Activated CD4-positive, alpha-beta T cell treated with anti-CD3 and anti-CD28 coated beads for 4 hours (primary cell): ENCODE data around the gene PPM1H.

Source experiments
- DNase-seq, 2 donors: peaks; one replicate each; pipeline ENCODE4 v3.0.0-alpha.2; 2020

Gene PPM1H

DNA sequence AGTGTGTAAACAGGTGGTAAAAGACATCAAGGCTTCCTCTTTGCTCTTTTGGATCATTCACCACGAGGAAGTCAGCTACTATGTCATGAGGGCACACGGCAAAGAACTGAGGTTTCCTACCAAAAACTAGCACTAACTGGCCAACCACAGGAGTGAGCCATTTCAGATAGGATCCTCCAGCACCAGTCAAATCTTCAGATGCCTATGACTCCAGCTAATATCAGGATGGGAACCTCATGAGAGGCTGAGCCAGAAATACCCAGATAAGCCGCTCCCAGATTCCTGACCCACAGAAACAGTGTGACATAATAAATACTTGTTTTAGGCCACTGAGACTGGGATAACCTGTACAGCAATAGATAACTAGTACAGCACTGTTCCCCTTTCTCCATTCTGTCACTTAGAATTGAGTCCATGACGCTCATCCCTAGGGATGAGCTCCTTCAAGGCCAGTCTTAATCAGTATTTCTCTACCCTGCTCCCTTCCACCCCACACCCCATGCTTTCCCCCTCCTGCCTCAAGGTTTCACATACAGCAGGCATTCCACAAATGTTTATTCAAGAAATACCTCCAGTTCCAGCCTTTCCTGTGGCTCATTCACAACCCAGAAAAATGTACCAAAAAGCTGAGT is 68.4 kb downstream of the PPM1H start:
- no peak for DNase-seq

GRCh38 chr12:62865937-62866336 is 69.0 kb downstream of the PPM1H start:
- no peak for DNase-seq

GRCh38 chr12:62865065-62865464 is 69.9 kb downstream of the PPM1H start:
- no peak for DNase-seq

DNA sequence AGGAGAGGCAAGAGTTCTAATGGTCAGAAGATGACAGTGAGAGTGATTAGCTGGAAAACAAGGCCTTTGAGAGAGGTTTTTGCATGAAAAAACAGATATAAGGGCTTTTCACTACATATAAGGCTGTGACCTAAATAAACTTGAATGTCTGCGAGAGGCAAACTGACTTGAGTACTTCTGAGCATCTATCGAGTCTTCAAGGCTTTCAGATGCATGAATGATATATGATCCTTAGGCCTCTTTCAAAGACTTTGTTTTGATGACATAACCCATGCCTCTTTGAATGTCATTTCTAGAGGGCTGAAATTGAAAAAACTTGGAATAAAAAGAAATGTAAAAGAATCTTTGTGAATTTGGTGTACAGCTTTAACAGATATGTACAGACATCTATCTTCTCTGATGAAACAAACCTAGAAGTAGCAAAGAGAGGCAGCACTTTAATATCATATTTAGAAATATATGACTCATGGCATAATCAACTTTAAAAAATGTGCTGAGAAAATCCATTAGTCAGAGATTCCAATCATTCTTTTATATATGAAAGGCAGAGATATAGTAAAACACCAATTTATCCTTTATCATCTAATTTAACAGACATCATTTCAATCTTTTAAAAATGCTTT is 72.6 kb downstream of the PPM1H start:
- no peak for DNase-seq

DNA sequence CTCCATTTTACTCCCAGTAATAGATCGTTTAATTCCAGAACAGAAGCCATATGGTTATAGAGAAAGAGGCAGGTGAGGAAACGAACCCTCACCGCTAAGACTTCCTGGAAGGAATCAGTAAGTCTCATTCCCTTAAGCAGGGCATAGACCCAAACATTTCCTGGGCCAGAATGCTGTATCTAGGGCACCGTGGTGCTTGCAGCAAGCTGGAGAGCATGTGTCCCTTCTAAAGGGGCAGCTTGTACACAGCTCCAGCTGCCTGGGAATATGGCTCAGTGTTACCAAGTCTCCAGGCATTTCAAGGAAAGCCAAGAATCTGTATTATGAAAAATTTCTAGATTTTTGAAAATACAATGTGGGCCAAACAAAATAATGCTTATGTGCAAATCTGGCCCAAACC is 73.4 kb downstream of the PPM1H start:
- no peak for DNase-seq

- DNase-seq: no peak
Observed at GRCh38 chr12:62860501-62861411, 74.2 kb downstream of the PPM1H start.

DNA sequence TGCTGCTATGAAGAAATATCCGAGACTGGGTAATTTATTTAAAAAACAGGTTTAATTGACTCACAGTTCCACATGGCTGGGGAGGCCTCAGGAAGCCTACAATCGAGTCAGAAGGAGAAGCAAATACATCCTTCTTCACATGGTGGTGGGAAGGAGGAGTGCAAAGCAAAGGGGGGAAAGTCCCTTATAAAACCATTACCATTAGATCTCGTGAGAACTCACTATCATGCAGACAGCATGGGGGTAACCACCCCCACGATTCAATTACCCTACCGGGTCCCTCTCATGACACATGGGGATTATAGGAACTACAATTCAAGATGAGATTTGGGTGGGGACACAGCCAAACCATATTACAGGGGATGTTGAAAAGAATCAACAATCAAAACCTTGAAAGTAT is 74.9 kb downstream of the PPM1H start:
- no peak for DNase-seq

- DNase-seq: no peak
Observed at GRCh38 chr12:62859321-62859737, 75.6 kb downstream of the PPM1H start.

- no peak for DNase-seq
Observed at GRCh38 chr12:62856454-62856853, 78.5 kb downstream of the PPM1H start.

DNA sequence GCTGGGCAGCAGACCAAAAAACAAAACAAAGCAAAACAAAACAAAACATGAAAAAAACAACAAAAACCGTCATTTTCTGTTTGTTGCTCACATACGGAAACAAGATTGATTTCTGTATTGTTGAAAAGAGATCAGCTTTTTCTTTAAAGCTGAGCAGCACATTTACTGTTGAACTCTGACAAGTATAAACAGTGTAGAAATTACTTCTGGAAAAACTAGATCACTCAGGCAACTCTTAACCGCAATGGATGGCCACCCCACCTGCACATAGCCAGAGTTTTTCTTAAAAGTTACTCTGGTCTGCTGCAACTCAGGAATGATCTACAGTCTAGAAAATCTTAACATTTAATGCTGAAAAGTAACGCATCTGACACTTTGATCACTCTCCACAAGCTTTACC is 80.9 kb downstream of the PPM1H start:
- no peak for DNase-seq

- DNase-seq: no peak
Observed at GRCh38 chr12:62849398-62849797, 85.6 kb downstream of the PPM1H start.

- DNase-seq: no peak
Observed at GRCh38 chr12:62848418-62848817, 86.5 kb downstream of the PPM1H start.

DNA sequence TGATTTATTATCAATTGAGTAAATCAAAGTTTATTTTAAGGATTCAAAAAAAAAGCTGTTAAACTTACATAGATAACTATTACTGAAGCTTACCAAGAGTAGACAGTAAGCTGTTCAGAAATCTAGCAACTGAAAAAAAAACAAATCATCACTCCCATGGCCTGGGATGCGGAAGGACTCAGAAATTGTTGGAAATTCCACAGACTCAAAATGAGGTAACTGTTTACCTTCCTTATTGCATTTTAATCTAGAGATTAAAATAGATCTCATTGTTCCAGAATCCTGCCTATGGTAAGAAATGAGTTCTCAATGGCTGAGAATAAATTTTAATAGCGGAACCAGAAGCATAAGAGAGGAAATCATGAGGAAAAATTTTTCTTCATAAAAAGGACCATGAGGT is 87.2 kb downstream of the PPM1H start:
- no peak for DNase-seq

- no peak for DNase-seq
Observed at GRCh38 chr12:62846491-62846890, 88.5 kb downstream of the PPM1H start.

- DNase-seq: no peak
Observed at GRCh38 chr12:62844915-62845314, 90.0 kb downstream of the PPM1H start.

DNA sequence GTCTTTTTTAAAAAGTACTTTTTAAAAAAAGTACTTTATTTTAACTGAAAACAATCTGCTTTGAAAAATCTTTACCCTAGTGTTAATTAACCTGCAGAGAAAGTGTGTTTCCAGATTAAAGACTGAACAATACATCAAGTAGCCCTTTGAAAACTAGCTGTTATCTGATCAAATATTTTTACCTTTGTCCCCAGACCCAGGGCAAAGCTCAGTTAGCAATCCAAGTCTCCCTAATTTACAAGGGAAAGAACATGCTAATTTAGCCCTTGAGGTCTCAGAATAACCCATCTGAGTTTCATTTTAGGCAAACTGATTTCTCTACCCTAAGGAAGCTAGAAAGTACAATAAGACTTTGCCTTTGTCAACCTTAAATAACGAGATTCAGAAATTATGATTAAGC is 91.2 kb downstream of the PPM1H start:
- DNase-seq: no peak

DNA sequence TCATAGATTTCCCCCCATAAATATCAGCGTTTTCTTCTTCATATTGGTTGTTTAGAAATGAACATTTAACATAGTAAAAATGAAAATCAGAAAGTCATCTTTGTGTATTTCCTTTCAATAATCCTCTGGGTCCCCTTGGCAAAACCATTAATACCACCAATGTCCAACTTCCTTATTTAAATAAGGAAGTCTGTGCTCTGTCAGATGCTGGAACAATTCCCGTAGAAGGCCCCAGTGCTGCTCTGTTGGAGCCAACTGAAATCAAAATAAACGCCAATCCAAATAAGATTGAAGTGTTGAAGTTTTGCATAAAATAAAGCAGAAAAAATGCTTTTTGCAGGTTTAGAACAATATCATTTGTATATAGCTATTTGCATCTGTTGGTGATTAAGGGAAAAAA is 93.1 kb downstream of the PPM1H start:
- no peak for DNase-seq

DNA sequence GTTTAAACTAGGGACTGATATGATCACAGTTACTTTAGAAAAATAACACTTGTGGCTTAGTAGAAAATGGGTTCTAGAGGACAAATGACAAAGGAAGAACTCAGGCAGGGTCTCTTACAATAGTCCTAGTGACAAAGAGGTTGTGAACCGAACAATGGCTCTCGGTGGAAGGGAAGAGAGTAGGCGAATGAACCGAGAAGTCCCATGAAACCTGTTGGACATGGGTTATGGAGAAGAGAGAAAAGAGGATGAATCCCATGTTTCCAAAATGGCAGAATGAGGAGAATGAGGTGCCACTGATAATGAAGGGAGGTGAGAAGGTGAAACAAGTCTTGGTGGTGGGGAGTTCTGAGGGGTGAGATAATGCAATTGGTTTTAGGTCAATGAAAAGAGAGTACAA is 94.1 kb downstream of the PPM1H start:
- DNase-seq: no peak

GRCh38 chr12:62839869-62840660 is 94.9 kb downstream of the PPM1H start:
- DNase-seq: no peak

DNA sequence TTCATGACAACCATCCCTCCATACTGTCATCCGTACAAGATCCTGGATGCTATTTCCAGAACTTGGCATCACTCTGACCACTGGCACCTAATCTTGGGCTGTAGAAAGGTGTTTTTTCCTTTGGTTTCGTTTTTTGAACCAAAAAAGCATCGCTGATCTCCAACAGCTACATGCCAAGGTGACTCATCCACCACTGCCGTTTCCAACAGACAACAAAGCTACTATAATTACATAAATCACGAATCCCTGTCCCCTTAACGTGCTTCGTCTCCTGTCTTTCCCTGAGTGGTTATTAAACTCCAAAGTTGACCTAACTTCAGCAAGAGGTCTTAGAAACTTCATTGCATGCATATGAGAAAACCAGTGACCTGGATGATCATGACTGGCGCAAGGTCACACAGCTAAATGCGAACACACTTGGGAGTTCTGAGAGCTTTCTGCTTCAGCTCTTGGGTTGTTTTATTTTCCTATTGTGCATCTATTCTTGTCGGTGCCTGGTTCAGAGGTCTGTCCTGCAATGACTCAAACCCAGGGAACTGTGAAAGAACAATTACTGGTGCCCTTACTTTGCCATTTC is 99.9 kb downstream of the PPM1H start:
- no peak for DNase-seq

DNA sequence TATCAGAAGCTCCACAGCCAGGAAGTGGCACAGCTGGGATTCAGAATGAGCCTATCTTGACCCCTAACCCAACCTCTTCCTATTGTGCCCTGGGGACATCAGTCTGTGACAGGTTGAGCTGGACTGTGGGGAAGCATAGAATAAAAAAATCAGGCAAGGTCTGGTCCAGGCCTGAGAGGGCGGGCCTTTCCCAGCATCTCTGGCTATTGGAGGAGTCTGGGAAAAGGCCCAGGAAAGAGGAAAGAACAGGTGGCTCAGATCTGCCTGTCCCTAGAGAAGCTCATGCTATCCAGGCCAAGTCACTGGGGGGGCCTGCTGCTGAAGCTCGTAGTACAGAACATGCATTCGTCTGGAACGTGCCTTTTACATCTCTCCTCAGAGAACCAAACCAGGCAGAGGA is 100.5 kb downstream of the PPM1H start:
- DNase-seq: no peak

GRCh38 chr12:62833634-62834033 is 101.3 kb downstream of the PPM1H start:
- DNase-seq: no peak

DNA sequence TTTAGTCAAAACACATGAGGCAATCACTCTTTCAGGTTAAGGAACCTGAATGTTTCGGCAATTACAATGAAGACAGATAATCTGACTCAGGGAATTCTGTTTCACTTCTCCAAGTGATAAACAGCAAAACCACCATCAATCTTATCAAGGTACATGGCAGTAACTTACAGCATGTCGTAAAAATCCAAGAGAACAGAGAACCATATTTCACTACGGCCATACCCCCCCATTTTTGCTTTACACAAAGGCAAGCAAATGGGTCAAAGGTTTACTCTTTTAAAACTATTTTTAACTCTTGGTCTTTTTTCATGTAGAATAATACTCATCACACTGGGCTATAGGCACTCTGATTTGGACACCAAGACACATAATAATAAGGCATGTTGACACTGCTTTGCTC is 102.4 kb downstream of the PPM1H start:
- no peak for DNase-seq
